GM21526 (cell line): ENCODE results near the gene MCM10.
"Not testable (repeated sequence)": the region's sequence is repeated elsewhere in the genome, so short reads cannot be mapped to it uniquely, and the experiment has no call there.

Experiments used
- ATAC-seq: cut with Tn5 transposase; IDR thresholded peaks from one replicate; pipeline ENCODE4 v1.9.1; 2021; ENCODE audit warnings: moderate library complexity; ENCODE audit not compliant: unreplicated experiment, low FRiP score

The MCM10 gene

GRCh38 chr10:13219685-13220670 is 58.6 kb downstream of the MCM10 start:
- no peak for ATAC-seq

GRCh38 chr10:13221572-13221971 is 60.2 kb downstream of the MCM10 start:
- ATAC-seq = no peak

GRCh38 chr10:13222151-13222550 is 60.8 kb downstream of the MCM10 start:
- ATAC-seq = no peak

GRCh38 chr10:13222566-13222965 is 61.2 kb downstream of the MCM10 start:
- ATAC-seq = no peak

GRCh38 chr10:13223241-13223640 is 61.9 kb downstream of the MCM10 start:
- ATAC-seq = no peak

GRCh38 chr10:13224210-13224995 is 63.0 kb downstream of the MCM10 start:
- no peak for ATAC-seq

- ATAC-seq = no peak
Measured at GRCh38 chr10:13225601-13226000, 64.2 kb downstream of the MCM10 start.

GRCh38 chr10:13227031-13227430 is 65.7 kb downstream of the MCM10 start:
- no peak for ATAC-seq

- no peak for ATAC-seq
Measured at GRCh38 chr10:13231190-13231589, 69.8 kb downstream of the MCM10 start.

GRCh38 chr10:13231808-13232207 is 70.5 kb downstream of the MCM10 start:
- no peak for ATAC-seq

- ATAC-seq = no peak
Measured at GRCh38 chr10:13233358-13233757, 72.0 kb downstream of the MCM10 start.

GRCh38 chr10:13234172-13234571 is 72.8 kb downstream of the MCM10 start, which contains the start of gene UCMA:
Gene UCMA, minus strand, starts transcription at chr10:13234374. Its CDS starts 116 bp downstream, at chr10:13234258.
- no peak for ATAC-seq

- not testable (repeated sequence) for ATAC-seq
Measured at GRCh38 chr10:13234736-13235135, 73.4 kb downstream of the MCM10 start.

GRCh38 chr10:13236638-13237037 is 75.3 kb downstream of the MCM10 start:
- ATAC-seq = no peak

- no peak for ATAC-seq
Measured at GRCh38 chr10:13238271-13239077, 77.1 kb downstream of the MCM10 start.

- ATAC-seq = no peak
Measured at GRCh38 chr10:13239923-13240322, 78.6 kb downstream of the MCM10 start.

GRCh38 chr10:13241613-13242012 is 80.3 kb downstream of the MCM10 start:
- no peak for ATAC-seq

GRCh38 chr10:13242260-13242659 is 80.9 kb downstream of the MCM10 start:
- not testable (repeated sequence) for ATAC-seq

GRCh38 chr10:13247246-13247645 is 85.9 kb downstream of the MCM10 start:
- no peak for ATAC-seq

GRCh38 chr10:13247784-13248183 is 86.4 kb downstream of the MCM10 start:
- no peak for ATAC-seq
